H9 (cell line): Measurements from ENCODE around the gene RCSD1. TPM values are rescaled to one million over a fixed set of nuclear protein-coding genes. Genes with fewer than 3 reads are reported as not detected.

Source experiments
- DNase-seq: peaks from one replicate; pipeline ENCODE4 v3.0.0-alpha.2; 2017
- H2AFZ ChIP-seq: one replicate; pipeline ENCODE4 v1.6.1; 2013; ENCODE audit warnings: mild to moderate bottlenecking, low read length, control low read depth, moderate library complexity
- H2AK5ac ChIP-seq: 2 replicates; pipeline ENCODE4 v1.6.1; 2013; ENCODE audit warnings: low read length, control low read depth, mixed read lengths; ENCODE audit not compliant: insufficient read length
- H2BK120ac ChIP-seq: one replicate; pipeline ENCODE4 v1.6.1; 2013; ENCODE audit warnings: low read depth, mild to moderate bottlenecking, low read length, control low read depth, inconsistent platforms; ENCODE audit not compliant: poor library complexity, severe bottlenecking
- H2BK12ac ChIP-seq: 2 replicates; pipeline ENCODE4 v1.6.1; 2013; ENCODE audit warnings: low read length, control low read depth, mixed read lengths, low read depth; ENCODE audit not compliant: insufficient read length
- H2BK15ac ChIP-seq: 2 replicates; pipeline ENCODE4 v1.6.1; 2013; ENCODE audit warnings: low read depth, low read length, control low read depth
- H2BK20ac ChIP-seq: one replicate; pipeline ENCODE4 v1.6.1; 2013; ENCODE audit warnings: low read depth, mild to moderate bottlenecking, low read length, control low read depth, inconsistent platforms; ENCODE audit not compliant: poor library complexity, severe bottlenecking
- H2BK5ac ChIP-seq: 2 replicates; pipeline ENCODE4 v1.6.1; 2013; ENCODE audit warnings: low read length, control low read depth, mixed read lengths; ENCODE audit not compliant: insufficient read length
- H3K14ac ChIP-seq: 2 replicates; pipeline ENCODE4 v1.6.1; 2013; ENCODE audit warnings: low read length, control low read depth; ENCODE audit not compliant: insufficient read depth
- H3K18ac ChIP-seq: 2 replicates; pipeline ENCODE4 v1.6.1; 2013; ENCODE audit warnings: low read depth, mild to moderate bottlenecking, mixed read lengths, low read length, control low read depth; ENCODE audit not compliant: insufficient read length
- H3K23ac ChIP-seq: 2 replicates; pipeline ENCODE4 v1.6.1; 2013; ENCODE audit warnings: low read length, control low read depth, mixed read lengths, low read depth; ENCODE audit not compliant: insufficient read length
- H3K23me2 ChIP-seq: 2 replicates; pipeline ENCODE4 v1.6.1; 2013; ENCODE audit warnings: low read depth, mild to moderate bottlenecking, mixed read lengths, low read length, control low read depth; ENCODE audit not compliant: insufficient read length, poor library complexity, severe bottlenecking
- H3K27ac ChIP-seq: 2 replicates; pipeline ENCODE4 v1.5.1; 2013; ENCODE audit warnings: low read length, control low read depth, mixed read lengths, low read depth; ENCODE audit not compliant: insufficient read length
- H3K27me3 ChIP-seq: 2 replicates; pipeline ENCODE4 v1.6.1; 2013; ENCODE audit warnings: low read length, control low read depth, inconsistent platforms; ENCODE audit not compliant: insufficient read depth
- H3K4ac ChIP-seq: 2 replicates; pipeline ENCODE4 v1.6.1; 2013; ENCODE audit warnings: low read depth, mild to moderate bottlenecking, control low read depth, inconsistent platforms, low read length, moderate library complexity
- H3K4me1 ChIP-seq: 2 replicates; pipeline ENCODE4 v1.6.1; 2013; ENCODE audit warnings: low read length, control low read depth, inconsistent platforms; ENCODE audit not compliant: insufficient read depth
- H3K4me2 ChIP-seq: 2 replicates; pipeline ENCODE4 v1.6.1; 2013; ENCODE audit warnings: low read length, control low read depth, mixed read lengths; ENCODE audit not compliant: insufficient read length, insufficient read depth
- H3K56ac ChIP-seq: 2 replicates; pipeline ENCODE4 v1.6.1; 2013; ENCODE audit warnings: low read depth, mild to moderate bottlenecking, mixed read lengths, low read length, control low read depth; ENCODE audit not compliant: insufficient read length
- H3K79me1 ChIP-seq: 2 replicates; pipeline ENCODE4 v1.6.1; 2013; ENCODE audit warnings: low read depth, mild to moderate bottlenecking, moderate library complexity, low read length, control low read depth, inconsistent platforms; ENCODE audit not compliant: insufficient read depth, poor library complexity, severe bottlenecking
- H3K79me2 ChIP-seq: 2 replicates; pipeline ENCODE4 v1.6.1; 2013; ENCODE audit warnings: low read length, control low read depth, inconsistent platforms; ENCODE audit not compliant: insufficient read depth
- H3K9ac ChIP-seq: 2 replicates; pipeline ENCODE4 v1.6.1; 2013; ENCODE audit warnings: low read length, control low read depth, mixed read lengths; ENCODE audit not compliant: insufficient read length; ENCODE audit errors: extremely low read depth
- H3K9me3 ChIP-seq: one replicate; pipeline ENCODE4 v1.6.1; 2013; ENCODE audit warnings: low read depth, low read length, inconsistent platforms; ENCODE audit not compliant: control insufficient read depth
- H3T11ph ChIP-seq: one replicate; pipeline ENCODE4 v1.6.1; 2013; ENCODE audit warnings: mild to moderate bottlenecking, low read length, control low read depth, inconsistent platforms
- H4K20me1 ChIP-seq: one replicate; pipeline ENCODE4 v1.6.1; 2013; ENCODE audit not compliant: control insufficient read depth, insufficient read length, insufficient read depth
- H4K5ac ChIP-seq: 2 replicates; pipeline ENCODE4 v1.6.1; 2013; ENCODE audit warnings: low read depth, mild to moderate bottlenecking, mixed read lengths, low read length, control low read depth; ENCODE audit not compliant: insufficient read length
- H4K8ac ChIP-seq: replicated peaks from 2 replicates; pipeline ENCODE4 v1.6.1; 2013; ENCODE audit warnings: low read length, control low read depth, mixed read lengths, low read depth; ENCODE audit not compliant: insufficient read length
- H4K91ac ChIP-seq: 2 replicates; pipeline ENCODE4 v1.6.1; 2013; ENCODE audit warnings: low read depth, mild to moderate bottlenecking, moderate library complexity, mixed read lengths, low read length, control low read depth; ENCODE audit not compliant: insufficient read length
- H3K27ac Mint-ChIP-seq, 3 experiments: 2 replicates in 2 of 3; 3 replicates in 1 of 3; pipeline ENCODE4 v1.8.0; 2020 to 2021; ENCODE audit warnings: mixed read lengths in 3 of 3, mild to moderate bottlenecking in 1 of 3, moderate library complexity in 1 of 3
- H3K27me3 Mint-ChIP-seq: 2 replicates; pipeline ENCODE4 v1.8.0; 2021; ENCODE audit warnings: low read depth, mild to moderate bottlenecking, moderate library complexity, mixed read lengths
- H3K36me3 Mint-ChIP-seq, 3 experiments: 2 replicates in 2 of 3; 3 replicates in 1 of 3; pipeline ENCODE4 v1.8.0; 2020 to 2021; ENCODE audit warnings: low read depth in 3 of 3, mixed read lengths in 3 of 3; ENCODE audit not compliant: insufficient read depth in 1 of 3
- H3K4me1 Mint-ChIP-seq, 2 experiments: 2 replicates each; pipeline ENCODE4 v1.8.0; 2020; ENCODE audit warnings: mixed read lengths in 2 of 2
- H3K4me3 Mint-ChIP-seq, 2 experiments: 2 replicates in 1 of 2; 3 replicates in 1 of 2; pipeline ENCODE4 v1.8.0; 2020 to 2021; ENCODE audit warnings: mild to moderate bottlenecking in 2 of 2, mixed read lengths in 2 of 2, moderate library complexity in 1 of 2
- H3K9me3 Mint-ChIP-seq, 2 experiments: 2 replicates in 1 of 2; 3 replicates in 1 of 2; pipeline ENCODE4 v1.8.0; 2020; ENCODE audit warnings: mild to moderate bottlenecking in 2 of 2, mixed read lengths in 2 of 2, moderate library complexity in 1 of 2
- WGBS: extraction: QIAGEN DNeasy Blood & Tissue Kit; methylation state at CpG from one replicate; pipeline ENCODE4 v1.1.7; 2013; ENCODE audit warnings: missing lambda C conversion rate, low lambda C conversion rate, mixed read lengths; ENCODE audit not compliant: insufficient read length; ENCODE audit errors: extremely low coverage; 5-methylcytosine and 5-hydroxymethylcytosine counted together
- total RNA-seq: library from RNA; stranded (reverse); gene quantifications from 2 replicates; pipeline ENCODE4 v1.2.1, GENCODE V29; 2021
- TF ChIP-seq, protein P1 (sequence below): fragments of 200-600 bp; sonication (generic); conservative IDR thresholded peaks from 3 replicates; pipeline ENCODE4 v1.8.0; 2021; ENCODE audit warnings: antibody characterized with exemption, mild to moderate bottlenecking

Gene RCSD1
- total RNA-seq, 1 experiment from 2014 or later: 0.13 TPM

DNA sequence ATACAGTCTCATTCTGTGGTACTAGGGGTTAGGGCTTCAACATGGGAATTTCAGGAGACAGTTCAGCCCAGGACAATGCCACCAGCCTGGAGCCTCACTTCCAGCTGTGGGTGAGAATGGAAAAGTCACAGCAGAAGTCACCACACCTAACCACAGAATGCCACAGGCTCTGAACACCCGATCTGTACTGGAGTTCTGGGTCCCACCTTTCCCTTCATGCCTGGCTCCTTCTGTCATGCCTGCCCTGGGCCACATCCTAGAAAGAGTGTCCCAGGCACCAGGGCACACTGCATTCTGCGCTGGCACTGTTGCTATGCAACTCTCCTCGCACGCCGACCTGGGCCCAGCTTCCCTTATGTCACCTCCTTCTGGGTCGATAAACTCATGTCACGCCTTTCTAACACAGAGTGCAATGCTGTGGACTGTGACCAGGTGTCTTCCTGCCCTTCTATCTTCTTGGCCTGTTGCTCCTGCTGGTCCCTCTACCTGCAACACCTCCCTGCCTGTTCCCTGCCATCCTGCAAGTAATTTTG, 21.2 kb downstream of the RCSD1 start:
- Histone ChIP-seq H3K4me2 (no peak overlapping the region), H2AFZ (no peak overlapping the region), H3K9ac (no peak overlapping the region), H3K23me2 (no peaks in the 10 kb centered on the region), H4K8ac (no peak overlapping the region), H3K18ac (no peak overlapping the region), H3K14ac (no peak overlapping the region), H2BK20ac (no peak overlapping the region), H2BK12ac (no peak overlapping the region), H2BK120ac (no peak overlapping the region), H2BK5ac (no peak overlapping the region), H3T11ph (no peak overlapping the region), H3K27ac (no peak overlapping the region), H3K23ac (no peak overlapping the region), H4K91ac (no peak overlapping the region), H3K79me1 (no peaks in the 10 kb centered on the region), H3K79me2 (no peaks in the 10 kb centered on the region), H3K4ac (no peak overlapping the region), H4K5ac (no peak overlapping the region), H3K4me1 (no peaks in the 10 kb centered on the region), H2AK5ac (no peak overlapping the region), H4K20me1 (no peaks in the 10 kb centered on the region), H3K9me3 (no peaks in the 10 kb centered on the region), H3K27me3 (no peaks in the 10 kb centered on the region), H2BK15ac (no peak overlapping the region), H3K56ac (no peak overlapping the region)
- Mint-ChIP-seq H3K4me1 (peaks cover 11 to 15% of the 10 kb centered on the region in 2 experiments), H3K36me3 (no peaks in the 10 kb centered on the region), H3K27ac (no peak overlapping the region), H3K27me3 (peaks cover 3% of the 10 kb centered on the region), H3K9me3 (no peaks in the 10 kb centered on the region), H3K4me3 (no peak overlapping the region)
- TF ChIP-seq, protein P1, sequence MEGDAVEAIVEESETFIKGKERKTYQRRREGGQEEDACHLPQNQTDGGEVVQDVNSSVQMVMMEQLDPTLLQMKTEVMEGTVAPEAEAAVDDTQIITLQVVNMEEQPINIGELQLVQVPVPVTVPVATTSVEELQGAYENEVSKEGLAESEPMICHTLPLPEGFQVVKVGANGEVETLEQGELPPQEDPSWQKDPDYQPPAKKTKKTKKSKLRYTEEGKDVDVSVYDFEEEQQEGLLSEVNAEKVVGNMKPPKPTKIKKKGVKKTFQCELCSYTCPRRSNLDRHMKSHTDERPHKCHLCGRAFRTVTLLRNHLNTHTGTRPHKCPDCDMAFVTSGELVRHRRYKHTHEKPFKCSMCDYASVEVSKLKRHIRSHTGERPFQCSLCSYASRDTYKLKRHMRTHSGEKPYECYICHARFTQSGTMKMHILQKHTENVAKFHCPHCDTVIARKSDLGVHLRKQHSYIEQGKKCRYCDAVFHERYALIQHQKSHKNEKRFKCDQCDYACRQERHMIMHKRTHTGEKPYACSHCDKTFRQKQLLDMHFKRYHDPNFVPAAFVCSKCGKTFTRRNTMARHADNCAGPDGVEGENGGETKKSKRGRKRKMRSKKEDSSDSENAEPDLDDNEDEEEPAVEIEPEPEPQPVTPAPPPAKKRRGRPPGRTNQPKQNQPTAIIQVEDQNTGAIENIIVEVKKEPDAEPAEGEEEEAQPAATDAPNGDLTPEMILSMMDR: no peak
- DNase-seq: no peak
- no CpG with 5 or more reads among the region's 7 CpGs for WGBS
